ENCODE results near the gene AADAC. TPM values are rescaled to one million over a fixed set of nuclear protein-coding genes. Genes with fewer than 3 reads are reported as not detected.

Gene AADAC, protein sequence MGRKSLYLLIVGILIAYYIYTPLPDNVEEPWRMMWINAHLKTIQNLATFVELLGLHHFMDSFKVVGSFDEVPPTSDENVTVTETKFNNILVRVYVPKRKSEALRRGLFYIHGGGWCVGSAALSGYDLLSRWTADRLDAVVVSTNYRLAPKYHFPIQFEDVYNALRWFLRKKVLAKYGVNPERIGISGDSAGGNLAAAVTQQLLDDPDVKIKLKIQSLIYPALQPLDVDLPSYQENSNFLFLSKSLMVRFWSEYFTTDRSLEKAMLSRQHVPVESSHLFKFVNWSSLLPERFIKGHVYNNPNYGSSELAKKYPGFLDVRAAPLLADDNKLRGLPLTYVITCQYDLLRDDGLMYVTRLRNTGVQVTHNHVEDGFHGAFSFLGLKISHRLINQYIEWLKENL
- 0.12 TPM in 1 of 2 replicates, not detected in the other for total RNA-seq

DNA sequence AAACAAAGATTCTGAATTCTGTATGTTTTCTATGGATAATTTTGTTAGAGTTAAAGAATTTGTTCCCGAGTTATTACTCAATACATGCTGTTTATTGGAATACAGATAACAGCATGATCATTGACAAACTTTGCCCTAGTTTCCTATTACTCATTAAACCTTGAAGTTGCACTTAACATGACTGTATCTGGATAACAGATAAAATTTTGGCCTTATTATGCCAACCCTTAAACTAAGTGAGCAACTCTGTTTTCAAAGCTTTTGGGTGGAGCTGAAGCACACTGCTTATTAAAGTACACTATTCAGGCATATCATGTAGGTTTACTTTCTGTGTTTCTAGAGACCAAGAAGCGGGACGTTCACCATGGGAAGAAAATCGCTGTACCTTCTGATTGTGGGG, at the start of gene AADAC:
AADAC (plus strand) TSS at position 318 of the 400 bp plus-strand sequence; CDS start at position 365, 47 bp downstream.

DNA sequence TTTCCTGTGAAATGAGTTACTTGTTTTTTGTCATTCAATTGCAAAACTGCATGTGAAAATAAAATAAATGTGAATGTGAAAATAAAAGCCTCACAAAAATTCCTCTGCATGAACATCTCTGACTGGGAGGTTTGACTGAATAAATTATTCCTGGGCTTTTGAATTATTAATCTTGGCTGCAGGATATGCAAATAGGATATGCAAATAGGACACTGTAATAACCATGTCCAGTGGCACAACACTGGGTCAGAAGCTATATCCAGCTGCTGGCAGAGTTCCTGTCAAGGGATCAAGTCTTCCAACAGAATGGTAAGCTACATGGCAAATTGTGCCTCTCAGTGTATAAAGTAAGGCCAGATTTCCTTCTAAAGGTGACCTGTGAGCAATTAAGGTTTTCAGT, 59.5 kb downstream of the AADAC start, which contains the start of gene SUCNR1:
SUCNR1 (plus strand) TSS at position 246 of the 400 bp plus-strand sequence. CDS start 6,250 bp downstream, outside the sequence.

Other genes with a start within 250 kb of the AADAC start
- not detected in 2 replicates for gene AADACL2, start 80.2 kb upstream of the AADAC start, total RNA-seq
- not detected in 2 replicates for gene SUCNR1, start 59.5 kb downstream of the AADAC start, total RNA-seq